G401.6 (cell line): ENCODE results near the gene NMT2.

ENCODE experiments used
- FAIRE-seq: peaks from 2 replicates; lab custom pipeline; 2012; peaks lifted over from hg19 to GRCh38; lab: Jason Lieb, UNC

Gene NMT2

GRCh38 chr10:15140698-15141097, 27.8 kb downstream of the NMT2 start:
- FAIRE-seq, result no peak

GRCh38 chr10:15137636-15138035, 30.9 kb downstream of the NMT2 start:
- FAIRE-seq, result no peak

GRCh38 chr10:15137036-15137359, 31.5 kb downstream of the NMT2 start:
- FAIRE-seq, result no peak

GRCh38 chr10:15136129-15137035, 32.1 kb downstream of the NMT2 start:
- FAIRE-seq, result no peak

- FAIRE-seq, result no peak
Observed at GRCh38 chr10:15131330-15131729, 37.2 kb downstream of the NMT2 start.

GRCh38 chr10:15124908-15125307, 43.6 kb downstream of the NMT2 start:
- no peak for FAIRE-seq

GRCh38 chr10:15124190-15124589, 44.3 kb downstream of the NMT2 start:
- no peak for FAIRE-seq

GRCh38 chr10:15123749-15124184, 44.7 kb downstream of the NMT2 start:
- no peak for FAIRE-seq

- no peak for FAIRE-seq
Observed at GRCh38 chr10:15122477-15123030, 45.9 kb downstream of the NMT2 start.

- no peak for FAIRE-seq
Observed at GRCh38 chr10:15121707-15122106, 46.8 kb downstream of the NMT2 start.

GRCh38 chr10:15120523-15120922, 48.0 kb downstream of the NMT2 start:
- no peak for FAIRE-seq

GRCh38 chr10:15118615-15119014, 49.9 kb downstream of the NMT2 start:
- no peak for FAIRE-seq

GRCh38 chr10:15116225-15116624, 52.3 kb downstream of the NMT2 start:
- no peak for FAIRE-seq

- no peak for FAIRE-seq
Observed at GRCh38 chr10:15113766-15114165, 54.7 kb downstream of the NMT2 start.

- FAIRE-seq, result no peak
Observed at GRCh38 chr10:15112657-15113056, 55.8 kb downstream of the NMT2 start.

GRCh38 chr10:15106352-15107013, 62.0 kb downstream of the NMT2 start:
- peak; percentile 49 for FAIRE-seq

- FAIRE-seq, result no peak
Observed at GRCh38 chr10:15103513-15103912, 65.0 kb downstream of the NMT2 start.

GRCh38 chr10:15099886-15100285, 68.6 kb downstream of the NMT2 start:
- FAIRE-seq, result no peak

- FAIRE-seq, result peak; percentile 92
Observed at GRCh38 chr10:15097011-15097812, 71.3 kb downstream of the NMT2 start, which contains the start of gene RPP38. RPP38 (plus strand) TSS chr10:15097355; CDS start chr10:15103315, 5,960 bp downstream.

- FAIRE-seq, result no peak
Observed at GRCh38 chr10:15096661-15097010, 71.9 kb downstream of the NMT2 start.

GRCh38 chr10:15092855-15093408, 75.6 kb downstream of the NMT2 start:
- FAIRE-seq, result no peak

GRCh38 chr10:15091418-15091817, 77.1 kb downstream of the NMT2 start:
- FAIRE-seq, result no peak
